HepG2 (cell line): Measurements from ENCODE around the gene POLE3. TPM values are rescaled to one million over a fixed set of nuclear protein-coding genes. Genes with fewer than 3 reads are reported as not detected.

ENCODE experiments used
- ADNP ChIP-seq: sonication (generic); formaldehyde crosslinking; IDR thresholded peaks from 2 replicates; pipeline ENCODE4 v1.4.0; 2020; ENCODE audit warnings: missing genetic modification reagents
- CBX2 ChIP-seq, 2 experiments: fragments of 200-600 bp in 1 of 2; sonication (generic); formaldehyde crosslinking in 1 of 2; IDR thresholded peaks; 2 replicates each; pipeline versions ENCODE4 v1.7.0 to v1.8.1; 2018 to 2022; ENCODE audit warnings: low read depth in 2 of 2, low read length in 1 of 2, mild to moderate bottlenecking in 1 of 2, missing genetic modification reagents in 1 of 2
- DR1 ChIP-seq: sonication (generic); formaldehyde crosslinking; IDR thresholded peaks from 2 replicates; pipeline ENCODE4 v1.8.0; 2021; ENCODE audit warnings: mild to moderate bottlenecking, missing genetic modification reagents, inconsistent platforms
- HNF4G ChIP-seq, 2 experiments: sonication (generic) in 1 of 2; formaldehyde crosslinking in 1 of 2; IDR thresholded peaks; 2 replicates each; pipeline versions ENCODE4 v1.4.0 to v1.6.1; 2011 to 2020; ENCODE audit warnings: borderline replicate concordance in 2 of 2, low read depth in 2 of 2, mild to moderate bottlenecking in 2 of 2, low read length in 1 of 2, missing genetic modification reagents in 1 of 2, moderate library complexity in 1 of 2
- SATB2 ChIP-seq: sonication (generic); formaldehyde crosslinking; IDR thresholded peaks from 2 replicates; pipeline ENCODE4 v1.5.0; 2020; ENCODE audit warnings: missing genetic modification reagents
- SRSF9 ChIP-seq: fragments of 200-400 bp; formaldehyde crosslinking; IDR thresholded peaks from 2 replicates; pipeline ENCODE4 v1.6.1; 2018; ENCODE audit warnings: borderline replicate concordance, mild to moderate bottlenecking, low read depth, low read length; ENCODE audit not compliant: insufficient read depth, poor library complexity, severe bottlenecking
- TAF15 ChIP-seq: fragments of 200-400 bp; formaldehyde crosslinking; IDR thresholded peaks from one replicate; pipeline ENCODE4 v1.6.1; 2018; ENCODE audit warnings: mild to moderate bottlenecking, low read depth, low read length; ENCODE audit not compliant: poor library complexity, severe bottlenecking
- TMF1 ChIP-seq: sonication (generic); formaldehyde crosslinking; IDR thresholded peaks from 2 replicates; pipeline ENCODE4 v1.8.1; 2022; ENCODE audit warnings: low read depth, missing genetic modification reagents
- ZFP37 ChIP-seq: sonication (generic); formaldehyde crosslinking; IDR thresholded peaks from 2 replicates; pipeline ENCODE4 v1.4.0; 2020; ENCODE audit warnings: missing genetic modification reagents, borderline replicate concordance
- ZNF205 ChIP-seq: IDR thresholded peaks from 2 replicates; pipeline ENCODE4 v1.6.1; 2018; ENCODE audit warnings: missing biosample characterization, missing genetic modification reagents
- ZNF292 ChIP-seq: sonication (generic); formaldehyde crosslinking; IDR thresholded peaks from 2 replicates; pipeline ENCODE4 v1.8.1; 2022; ENCODE audit warnings: mild to moderate bottlenecking, low read depth, missing genetic modification reagents, borderline replicate concordance
- ZNF343 ChIP-seq: sonication (generic); formaldehyde crosslinking; IDR thresholded peaks from 2 replicates; pipeline ENCODE4 v1.4.0; 2020; ENCODE audit warnings: mild to moderate bottlenecking, missing genetic modification reagents
- ZNF501 ChIP-seq: sonication (generic); formaldehyde crosslinking; IDR thresholded peaks from 2 replicates; pipeline ENCODE4 v1.5.1; 2020; ENCODE audit warnings: mild to moderate bottlenecking, moderate library complexity, missing genetic modification reagents
- ZNF629 ChIP-seq: sonication (generic); formaldehyde crosslinking; conservative IDR thresholded peaks from 2 replicates; pipeline ENCODE4 v1.5.0; 2020; ENCODE audit warnings: missing genetic modification reagents
- ZNF776 ChIP-seq: sonication (generic); formaldehyde crosslinking; IDR thresholded peaks from 2 replicates; pipeline ENCODE4 v1.4.0; 2020; ENCODE audit warnings: mild to moderate bottlenecking, missing genetic modification reagents
- polyA plus RNA-seq, 8 experiments: library from polyadenylated mRNA; depleted of rRNA in 3 of 8; stranded (reverse) in 7 of 8; unstranded in 1 of 8; fragments of >200 nt; fragmentation: Illumina TruSeq in 4 of 8; extraction: Trizol in 4 of 8; gene quantifications; 2 replicates each; pipeline versions ENCODE4 v1.2.1 to v1.2.3, GENCODE V29; 2011 to 2016; ENCODE audit warnings: low read depth in 4 of 8, missing spikeins in 1 of 8, mixed read lengths in 1 of 8; ENCODE audit not compliant: insufficient read depth in 1 of 8
- total RNA-seq, 5 experiments: library from RNA; depleted of rRNA; stranded (reverse); fragments of >200 nt; fragmentation: Illumina TruSeq; extraction: Trizol; gene quantifications; 2 replicates each; pipeline ENCODE4 v1.2.3, GENCODE V29; 2016; ENCODE audit warnings: low read depth in 1 of 5
- TF ChIP-seq, protein P1 (sequence below): sonication (generic); formaldehyde crosslinking; IDR thresholded peaks from 2 replicates; pipeline ENCODE4 v1.8.0; 2022; ENCODE audit warnings: missing genetic modification reagents, mild to moderate bottlenecking, inconsistent platforms, borderline replicate concordance
- TF ChIP-seq, protein P2 (sequence below): sonication (generic); formaldehyde crosslinking; IDR thresholded peaks from 2 replicates; pipeline ENCODE4 v1.4.0; 2020; ENCODE audit warnings: missing genetic modification reagents, borderline replicate concordance
- TF ChIP-seq, protein P3 (sequence below): sonication (generic); formaldehyde crosslinking; IDR thresholded peaks from 2 replicates; pipeline ENCODE4 v1.4.0; 2020; ENCODE audit warnings: missing genetic modification reagents, low read depth, mild to moderate bottlenecking, borderline replicate concordance
- TF ChIP-seq, protein P4 (sequence below): sonication (generic); formaldehyde crosslinking; IDR thresholded peaks from 2 replicates; pipeline ENCODE4 v1.5.1; 2020; ENCODE audit warnings: mild to moderate bottlenecking, missing genetic modification reagents, borderline replicate concordance

The POLE3 gene
- total and polyA plus RNA-seq, 2 of the 13 experiments (the other 11 are each of a cell fraction or from before 2014, with no cell fraction given), result 36.0 to 77.2 TPM

DNA sequence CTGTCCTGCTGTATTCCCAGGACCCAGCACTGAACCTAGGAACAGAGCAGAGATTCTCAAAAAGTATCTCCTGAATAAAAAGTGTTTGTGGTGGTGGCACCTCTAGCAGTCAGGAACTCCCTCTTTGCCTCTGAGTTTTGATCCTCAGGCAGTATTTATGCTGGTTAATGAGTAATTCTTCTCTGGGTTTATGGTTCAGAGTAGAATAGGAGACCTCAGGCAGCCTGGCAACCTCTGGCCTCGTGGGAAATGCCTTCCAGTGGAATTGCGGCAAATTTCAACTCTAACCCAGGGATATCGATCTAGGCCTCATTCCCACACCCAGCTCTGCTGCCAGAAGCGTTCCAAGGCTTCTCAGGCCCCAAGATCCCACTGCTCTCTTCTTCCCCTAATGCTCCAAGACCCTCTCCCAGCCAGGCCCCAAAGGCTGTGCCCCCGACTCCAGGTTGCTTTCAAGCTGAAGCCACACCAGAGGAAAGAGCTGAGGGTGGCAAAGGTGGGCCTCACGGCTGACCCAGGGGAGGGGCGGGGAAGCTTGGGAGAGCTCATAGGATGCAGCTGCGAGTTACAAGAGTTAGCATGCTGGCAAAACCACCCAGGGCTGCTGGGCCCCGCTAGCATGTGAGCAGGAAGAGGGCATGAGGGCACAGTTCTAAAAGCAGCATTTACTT is 22.8 kb downstream of the POLE3 start (continued):
- TF ChIP-seq CBX2 (IDR thresholded peaks at IDR 0.05; ENCODE audit: low read depth, low read length) (no peak), CBX2 (CRISPR knock-in tag; IDR thresholded peaks at IDR 0.05; ENCODE audit: low read depth) (no peak), ZNF629 (no peak), ZNF205 (CRISPR knock-in tag) (no peak; the same call in 1 of the 2 replicates), ZNF501 (peak; percentile 70), SATB2 (no peak), ZNF343 (0 out of 2 replicates have a peak, but pooled peaks have one; percentile 47), HNF4G (IDR thresholded peaks at IDR 0.05; ENCODE audit: borderline replicate concordance, low read depth, low read length) (peak; percentile 83), HNF4G (CRISPR knock-in tag; IDR thresholded peaks at IDR 0.05; ENCODE audit: borderline replicate concordance, low read depth) (no peak; the same call in 1 of the 2 replicates), ADNP (CRISPR knock-in tag) (no peak), ZNF776 (CRISPR knock-in tag) (no peak), TMF1 (peak; percentile 25; the same call in 1 of the 2 replicates), ZFP37 (no peak), TAF15 (no peak), SRSF9 (no peak), ZNF292 (peak; percentile 72), DR1 (CRISPR knock-in tag) (no peak)
- TF ChIP-seq, protein P1, sequence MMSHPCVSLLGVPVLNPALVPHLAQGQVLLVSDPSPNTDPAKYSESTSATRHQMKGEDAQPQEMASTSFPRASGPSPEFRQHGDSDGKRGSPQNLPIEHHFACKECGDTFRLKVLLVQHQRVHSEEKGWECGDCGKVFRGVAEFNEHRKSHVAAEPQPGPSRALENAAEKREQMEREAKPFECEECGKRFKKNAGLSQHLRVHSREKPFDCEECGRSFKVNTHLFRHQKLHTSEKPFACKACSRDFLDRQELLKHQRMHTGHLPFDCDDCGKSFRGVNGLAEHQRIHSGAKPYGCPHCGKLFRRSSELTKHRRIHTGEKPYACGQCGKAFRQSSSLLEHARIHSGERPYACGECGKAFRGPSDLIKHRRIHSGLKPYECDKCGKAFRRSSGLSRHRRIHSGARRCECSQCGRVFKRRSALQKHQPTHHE (CRISPR knock-in tag), result no peak
- TF ChIP-seq, protein P2, sequence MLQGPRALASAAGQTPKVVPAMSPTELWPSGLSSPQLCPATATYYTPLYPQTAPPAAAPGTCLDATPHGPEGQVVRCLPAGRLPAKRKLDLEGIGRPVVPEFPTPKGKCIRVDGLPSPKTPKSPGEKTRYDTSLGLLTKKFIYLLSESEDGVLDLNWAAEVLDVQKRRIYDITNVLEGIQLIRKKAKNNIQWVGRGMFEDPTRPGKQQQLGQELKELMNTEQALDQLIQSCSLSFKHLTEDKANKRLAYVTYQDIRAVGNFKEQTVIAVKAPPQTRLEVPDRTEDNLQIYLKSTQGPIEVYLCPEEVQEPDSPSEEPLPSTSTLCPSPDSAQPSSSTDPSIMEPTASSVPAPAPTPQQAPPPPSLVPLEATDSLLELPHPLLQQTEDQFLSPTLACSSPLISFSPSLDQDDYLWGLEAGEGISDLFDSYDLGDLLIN (CRISPR knock-in tag), result no peak
- TF ChIP-seq, protein P3, sequence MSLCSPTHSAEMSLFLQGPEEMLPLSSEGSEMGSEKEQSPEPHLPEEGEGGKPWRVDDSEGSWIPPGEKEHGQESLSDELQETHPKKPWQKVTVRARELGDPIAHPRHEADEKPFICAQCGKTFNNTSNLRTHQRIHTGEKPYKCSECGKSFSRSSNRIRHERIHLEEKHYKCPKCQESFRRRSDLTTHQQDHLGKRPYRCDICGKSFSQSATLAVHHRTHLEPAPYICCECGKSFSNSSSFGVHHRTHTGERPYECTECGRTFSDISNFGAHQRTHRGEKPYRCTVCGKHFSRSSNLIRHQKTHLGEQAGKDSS (CRISPR knock-in tag), result no peak
- TF ChIP-seq, protein P4, sequence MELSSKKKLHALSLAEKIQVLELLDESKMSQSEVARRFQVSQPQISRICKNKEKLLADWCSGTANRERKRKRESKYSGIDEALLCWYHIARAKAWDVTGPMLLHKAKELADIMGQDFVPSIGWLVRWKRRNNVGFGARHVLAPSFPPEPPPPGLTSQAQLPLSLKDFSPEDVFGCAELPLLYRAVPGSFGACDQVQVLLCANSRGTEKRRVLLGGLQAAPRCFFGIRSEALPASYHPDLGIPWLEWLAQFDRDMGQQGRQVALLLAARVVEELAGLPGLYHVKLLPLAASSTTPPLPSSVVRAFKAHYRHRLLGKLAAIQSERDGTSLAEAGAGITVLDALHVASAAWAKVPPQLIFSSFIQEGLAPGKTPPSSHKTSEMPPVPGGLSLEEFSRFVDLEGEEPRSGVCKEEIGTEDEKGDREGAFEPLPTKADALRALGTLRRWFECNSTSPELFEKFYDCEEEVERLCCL (CRISPR knock-in tag), result no peak
